Neural progenitor cell (in vitro differentiated cells): ENCODE measurements around the gene KTI12. TPM values are rescaled to one million over a fixed set of nuclear protein-coding genes. Genes with fewer than 3 reads are reported as not detected.

Source experiments
- DNase-seq: peaks from one replicate; pipeline ENCODE4 v3.0.0-alpha.2; 2016; ENCODE audit warnings: low spot score
- H2AFZ ChIP-seq: fragments of 200-600 bp; sonication (generic); replicated peaks from 2 replicates; pipeline ENCODE4 v1.6.1; 2016; ENCODE audit warnings: antibody characterized with exemption
- H3F3A ChIP-seq: fragments of 200-600 bp; sonication (generic); 2 replicates; pipeline ENCODE4 v1.6.1; 2016; ENCODE audit warnings: antibody characterized with exemption, low read depth
- H3K27ac ChIP-seq: fragments of 200-600 bp; sonication (generic); 2 replicates; pipeline ENCODE4 v1.5.1; 2016; ENCODE audit warnings: mild to moderate bottlenecking
- H3K27me3 ChIP-seq: fragments of 200-600 bp; sonication (generic); 2 replicates; pipeline ENCODE4 v1.6.1; 2016; ENCODE audit warnings: mild to moderate bottlenecking, moderate library complexity
- H3K36me3 ChIP-seq: fragments of 200-600 bp; sonication (generic); 2 replicates; pipeline ENCODE4 v1.5.1; 2016
- H3K4me1 ChIP-seq: fragments of 200-600 bp; sonication (generic); 2 replicates; pipeline ENCODE4 v1.6.1; 2016; ENCODE audit warnings: mixed run types
- H3K4me2 ChIP-seq: fragments of 200-600 bp; sonication (generic); 2 replicates; pipeline ENCODE4 v1.6.1; 2016
- H3K4me3 ChIP-seq: fragments of 200-600 bp; sonication (generic); 2 replicates; pipeline ENCODE4 v1.5.1; 2016
- H3K79me2 ChIP-seq: fragments of 200-600 bp; sonication (generic); 2 replicates; pipeline ENCODE4 v1.6.1; 2016; ENCODE audit warnings: low read depth
- H3K9ac ChIP-seq: fragments of 200-600 bp; sonication (generic); 2 replicates; pipeline ENCODE4 v1.6.1; 2016
- H3K9me3 ChIP-seq: fragments of 200-600 bp; sonication (generic); 2 replicates; pipeline ENCODE4 v1.5.1; 2016; ENCODE audit warnings: low read depth
- H4K20me1 ChIP-seq: fragments of 200-600 bp; sonication (generic); 2 replicates; pipeline ENCODE4 v1.6.1; 2016; ENCODE audit warnings: low read depth
- H3K27ac Mint-ChIP-seq: 3 replicates; pipeline ENCODE4 v1.8.0; 2021; ENCODE audit warnings: mixed read lengths
- H3K27me3 Mint-ChIP-seq: 2 replicates; pipeline ENCODE4 v1.8.0; 2022; ENCODE audit warnings: low read depth, mild to moderate bottlenecking, inconsistent platforms, moderate library complexity, mixed read lengths; ENCODE audit not compliant: insufficient read depth
- H3K36me3 Mint-ChIP-seq: 3 replicates; pipeline ENCODE4 v1.8.0; 2021; ENCODE audit warnings: mixed read lengths
- H3K4me1 Mint-ChIP-seq: 3 replicates; pipeline ENCODE4 v1.8.0; 2021; ENCODE audit warnings: mixed read lengths
- H3K4me3 Mint-ChIP-seq: 3 replicates; pipeline ENCODE4 v1.8.0; 2021; ENCODE audit warnings: mild to moderate bottlenecking, moderate library complexity, mixed read lengths
- H3K9me3 Mint-ChIP-seq: 3 replicates; pipeline ENCODE4 v1.8.0; 2020; ENCODE audit warnings: mixed read lengths
- EZH2 ChIP-seq: fragments of 200-600 bp; sonication (generic); IDR thresholded peaks from 2 replicates; pipeline ENCODE4 v1.6.1; 2017; ENCODE audit warnings: antibody characterized with exemption, mild to moderate bottlenecking, moderate library complexity
- EZH2phosphoT487 ChIP-seq: fragments of 200-600 bp; sonication (generic); IDR thresholded peaks from 2 replicates; pipeline ENCODE4 v1.6.1; 2017; ENCODE audit warnings: antibody characterized with exemption
- total RNA-seq: library from RNA; depleted of rRNA; stranded (reverse); fragments of >200 nt; gene quantifications from 2 replicates; pipeline ENCODE4 v1.2.3, GENCODE V29; 2015; ENCODE audit warnings: low replicate concordance
- TF ChIP-seq, protein P1 (sequence below): fragments of 200-600 bp; sonication (generic); IDR thresholded peaks from 2 replicates; pipeline ENCODE4 v1.5.1; 2017; ENCODE audit warnings: antibody characterized with exemption, mild to moderate bottlenecking

Gene KTI12
- total RNA-seq, 1 donor from 2014 or later: 3.5 TPM

DNA sequence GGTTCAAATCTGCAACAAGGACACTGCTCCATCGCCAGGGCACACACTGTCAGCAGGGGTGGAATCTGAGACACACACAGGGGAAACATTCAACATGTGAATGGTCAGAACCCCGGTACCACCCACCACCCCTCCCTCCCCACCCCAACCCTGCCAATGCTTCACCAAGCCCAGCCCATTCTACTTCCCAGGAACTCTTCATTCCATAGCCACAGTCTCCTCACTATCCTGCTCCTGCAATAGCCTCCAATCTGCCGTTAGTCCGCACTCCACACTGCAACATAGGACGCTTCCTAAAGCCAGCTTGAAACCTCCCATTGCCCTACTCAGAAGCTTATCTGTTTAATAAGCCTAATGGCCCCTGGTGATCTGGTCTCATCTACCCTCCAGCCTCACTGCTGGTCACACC, 35.6 kb downstream of the KTI12 start:
- Histone ChIP-seq H3K79me2 (no peaks in the 10 kb centered on the region), H3K4me1 (peaks cover 4% of the 10 kb centered on the region), H3K27me3 (no peaks in the 10 kb centered on the region), H3K9me3 (no peaks in the 10 kb centered on the region), H3K4me2 (peak overlapping the region; percentile 27), H3K9ac (no peak overlapping the region), H3K27ac (no peak overlapping the region), H3F3A (no peaks in the 10 kb centered on the region), H4K20me1 (no peaks in the 10 kb centered on the region), H3K36me3 (no peaks in the 10 kb centered on the region), H2AFZ (peak overlapping the region; percentile 87), H3K4me3 (no peak overlapping the region)
- no peak overlapping the region for H3K4me3 Mint-ChIP-seq
- H3K9me3 Mint-ChIP-seq: no peaks in the 10 kb centered on the region
- H3K27ac Mint-ChIP-seq: no peak overlapping the region
- H3K27me3 Mint-ChIP-seq: peaks cover 3% of the 10 kb centered on the region
- H3K36me3 Mint-ChIP-seq: no peaks in the 10 kb centered on the region
- DNase-seq: no peak
- peaks cover 9% of the 10 kb centered on the region for H3K4me1 Mint-ChIP-seq
- TF ChIP-seq EZH2 (no peak), EZH2phosphoT487 (no peak)
- TF ChIP-seq, protein P1, sequence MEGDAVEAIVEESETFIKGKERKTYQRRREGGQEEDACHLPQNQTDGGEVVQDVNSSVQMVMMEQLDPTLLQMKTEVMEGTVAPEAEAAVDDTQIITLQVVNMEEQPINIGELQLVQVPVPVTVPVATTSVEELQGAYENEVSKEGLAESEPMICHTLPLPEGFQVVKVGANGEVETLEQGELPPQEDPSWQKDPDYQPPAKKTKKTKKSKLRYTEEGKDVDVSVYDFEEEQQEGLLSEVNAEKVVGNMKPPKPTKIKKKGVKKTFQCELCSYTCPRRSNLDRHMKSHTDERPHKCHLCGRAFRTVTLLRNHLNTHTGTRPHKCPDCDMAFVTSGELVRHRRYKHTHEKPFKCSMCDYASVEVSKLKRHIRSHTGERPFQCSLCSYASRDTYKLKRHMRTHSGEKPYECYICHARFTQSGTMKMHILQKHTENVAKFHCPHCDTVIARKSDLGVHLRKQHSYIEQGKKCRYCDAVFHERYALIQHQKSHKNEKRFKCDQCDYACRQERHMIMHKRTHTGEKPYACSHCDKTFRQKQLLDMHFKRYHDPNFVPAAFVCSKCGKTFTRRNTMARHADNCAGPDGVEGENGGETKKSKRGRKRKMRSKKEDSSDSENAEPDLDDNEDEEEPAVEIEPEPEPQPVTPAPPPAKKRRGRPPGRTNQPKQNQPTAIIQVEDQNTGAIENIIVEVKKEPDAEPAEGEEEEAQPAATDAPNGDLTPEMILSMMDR: no peak

DNA sequence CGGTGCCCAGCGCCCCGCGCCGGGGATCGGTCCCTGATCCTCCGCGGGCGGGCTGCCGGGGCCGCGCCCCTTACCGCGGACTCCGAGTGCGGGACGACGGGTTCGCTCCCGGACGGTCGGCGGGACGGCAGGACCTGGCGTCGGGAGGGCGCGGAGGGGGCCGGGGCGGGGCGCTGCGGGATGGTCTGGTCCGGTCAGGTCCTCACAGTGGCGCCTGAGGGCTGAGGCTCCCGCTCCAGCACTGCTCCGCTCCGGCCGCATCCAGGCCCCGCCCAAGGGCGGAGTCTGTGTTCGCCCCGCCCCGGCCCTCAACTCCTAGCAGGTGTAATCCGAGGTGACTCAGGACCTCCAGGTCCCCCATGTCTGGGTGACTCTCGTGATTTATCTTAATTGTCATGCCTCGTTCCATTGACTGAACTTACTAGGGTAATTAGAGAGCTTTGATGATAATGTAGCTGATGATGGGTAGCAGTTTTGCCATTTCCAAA, 43.1 kb downstream of the KTI12 start, which contains the start of gene RAB3B:
Gene RAB3B, minus strand, starts transcription at position 223 of the 488 bp plus-strand sequence. CDS start 13,583 bp downstream, outside the sequence.
- Mint-ChIP-seq H3K36me3 (peaks cover 4% of the 10 kb centered on the region), H3K4me1 (peaks cover 19% of the 10 kb centered on the region), H3K27me3 (peaks cover 22% of the 10 kb centered on the region), H3K4me3 (peak within 1 kb of the TSS; percentile 88), H3K9me3 (no peaks in the 10 kb centered on the region), H3K27ac (no peak within 1 kb of the TSS)
- TF ChIP-seq EZH2: peak; percentile 35
- TF ChIP-seq, protein P1: no peak
- TF ChIP-seq EZH2phosphoT487: no peak
- no peaks in the 10 kb centered on the region for H3K4me1 ChIP-seq
- H4K20me1 ChIP-seq: no peaks in the 10 kb centered on the region
- peaks cover 15% of the 10 kb centered on the region for H3F3A ChIP-seq
- peak; percentile 93 for DNase-seq
- peaks cover 13% of the 10 kb centered on the region for H3K27me3 ChIP-seq
- H3K9ac ChIP-seq: peak within 1 kb of the TSS; percentile 60
- peak within 1 kb of the TSS; percentile 80 for H2AFZ ChIP-seq
- no peak within 1 kb of the TSS for H3K27ac ChIP-seq
- no peaks in the 10 kb centered on the region for H3K36me3 ChIP-seq
- H3K79me2 ChIP-seq: peaks cover 21% of the 10 kb centered on the region
- H3K9me3 ChIP-seq: no peaks in the 10 kb centered on the region
- peak within 1 kb of the TSS; percentile 87 for H3K4me2 ChIP-seq
- peak within 1 kb of the TSS; percentile 83 for H3K4me3 ChIP-seq

DNA sequence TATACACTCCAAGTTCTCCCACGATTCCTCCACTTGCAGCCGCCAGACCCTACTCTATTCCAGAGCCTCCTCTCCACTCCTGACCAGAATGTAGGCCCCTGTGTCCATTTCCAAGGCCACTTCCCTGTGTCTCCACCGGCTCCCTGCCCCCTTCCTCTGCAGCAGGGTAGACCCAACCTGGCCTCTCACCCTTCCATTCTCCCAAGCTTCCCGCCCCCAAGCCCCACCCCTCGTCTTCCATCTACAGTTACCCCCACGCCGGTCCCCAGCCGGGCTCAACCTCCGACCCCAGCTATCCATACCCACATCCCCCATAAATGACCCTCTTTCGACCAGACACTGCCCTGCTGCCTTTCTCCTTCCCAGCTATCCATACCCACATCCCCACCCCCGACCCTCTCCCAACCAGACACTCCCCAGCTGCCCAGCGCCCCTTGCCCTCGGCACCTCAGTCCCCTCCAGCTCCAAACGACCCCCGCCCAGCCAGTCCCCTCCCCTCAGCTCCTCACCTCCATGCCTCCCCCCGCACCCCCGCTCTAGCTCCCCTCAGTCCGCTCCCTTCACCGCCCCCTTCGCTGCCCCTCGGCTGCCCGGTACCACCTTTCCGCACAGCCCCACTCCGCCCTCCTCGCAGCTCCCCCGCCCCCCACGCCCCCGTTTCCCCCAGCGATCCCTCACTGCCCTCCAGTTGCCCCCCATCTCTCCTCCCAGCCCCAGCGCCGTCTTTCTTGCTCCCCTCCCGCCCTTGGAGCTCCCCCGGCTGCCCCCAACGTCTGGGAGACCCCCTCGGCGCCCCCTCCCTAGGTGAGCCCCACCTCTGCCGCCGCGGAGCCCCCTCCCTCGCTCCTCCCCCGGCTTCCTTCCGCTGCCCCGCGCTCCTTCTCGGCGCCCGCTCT, 43.8 kb downstream of the KTI12 start:
- Histone ChIP-seq H4K20me1 (no peaks in the 10 kb centered on the region), H3K79me2 (peaks cover 21% of the 10 kb centered on the region), H3K9ac (peak overlapping the region; percentile 60), H2AFZ (peak overlapping the region; percentile 80), H3K4me2 (peak overlapping the region; percentile 87), H3K36me3 (no peaks in the 10 kb centered on the region), H3K4me1 (no peaks in the 10 kb centered on the region), H3K27me3 (peaks cover 13% of the 10 kb centered on the region), H3K4me3 (peak overlapping the region; percentile 83), H3F3A (peaks cover 19% of the 10 kb centered on the region), H3K9me3 (no peaks in the 10 kb centered on the region), H3K27ac (no peak overlapping the region)
- peak overlapping the region; percentile 88 for H3K4me3 Mint-ChIP-seq
- TF ChIP-seq, protein P1: no peak
- H3K27me3 Mint-ChIP-seq: peaks cover 22% of the 10 kb centered on the region
- H3K36me3 Mint-ChIP-seq: peaks cover 4% of the 10 kb centered on the region
- H3K27ac Mint-ChIP-seq: no peak overlapping the region
- DNase-seq: peak; percentile 44
- H3K4me1 Mint-ChIP-seq: peaks cover 19% of the 10 kb centered on the region
- no peaks in the 10 kb centered on the region for H3K9me3 Mint-ChIP-seq
